Transverse colon (tissue), 4 donors: ENCODE results near the gene AQP12A. TPM values are rescaled to one million over a fixed set of nuclear protein-coding genes. Genes with fewer than 3 reads are reported as not detected.
"Not testable (repeated sequence)": the region's sequence is repeated elsewhere in the genome, so short reads cannot be mapped to it uniquely, and the experiment has no call there.

Experiments
- DNase-seq: peaks from one replicate; pipeline ENCODE4 v3.0.0-alpha.2; 2019
- H3K27ac ChIP-seq, 4 donors: fragments of 200-600 bp; sonication (generic); 2 replicates each; pipeline ENCODE4 v1.5.1; 2016 to 2018; ENCODE audit warnings: inconsistent platforms in 4 of 4
- H3K27me3 ChIP-seq: fragments of 200-600 bp; sonication (generic); 2 replicates; pipeline ENCODE4 v1.5.1; 2017; ENCODE audit warnings: inconsistent platforms
- H3K36me3 ChIP-seq, 4 donors: fragments of 200-600 bp; sonication (generic); 2 replicates each; pipeline ENCODE4 v1.5.1; 2017 to 2019; ENCODE audit warnings: inconsistent platforms in 4 of 4
- H3K4me1 ChIP-seq, 4 donors: fragments of 200-600 bp; sonication (generic); 2 replicates each; pipeline ENCODE4 v1.5.1; 2017 to 2020; ENCODE audit warnings: inconsistent platforms in 4 of 4
- H3K4me3 ChIP-seq, 4 donors: fragments of 200-600 bp; sonication (generic); 1 replicate in 1 of 4; 2 replicates in 3 of 4; pipeline versions ENCODE4 v1.5.1 to v1.6.1; 2017 to 2019; ENCODE audit warnings: inconsistent platforms in 4 of 4
- H3K9me3 ChIP-seq, 2 donors: fragments of 200-600 bp; sonication (generic); 2 replicates each; pipeline ENCODE4 v1.5.1; 2017 to 2019; ENCODE audit warnings: inconsistent platforms in 2 of 2
- CTCF ChIP-seq, 5 experiments: fragments of 200-600 bp in 3 of 5; fragments of 450-650 bp in 2 of 5; sonication (generic) in 3 of 5; IDR thresholded peaks; 1 replicate in 2 of 5; 2 replicates in 3 of 5; pipeline ENCODE4 v1.5.1; 2016 to 2017; ENCODE audit warnings: antibody characterized with exemption in 5 of 5, inconsistent platforms in 3 of 5, mild to moderate bottlenecking in 2 of 5, moderate library complexity in 1 of 5
- EP300 ChIP-seq: sonication (generic); formaldehyde crosslinking; IDR thresholded peaks from one replicate; pipeline ENCODE4 v1.6.1; 2017; ENCODE audit warnings: antibody characterized with exemption, low read depth
- POLR2A ChIP-seq: fragments of 450-650 bp; IDR thresholded peaks from one replicate; pipeline ENCODE4 v1.6.1; 2016; ENCODE audit warnings: antibody characterized with exemption, mild to moderate bottlenecking, moderate library complexity
- POLR2AphosphoS5 ChIP-seq, 3 donors: sonication (generic); formaldehyde crosslinking; IDR thresholded peaks; one replicate each; pipeline ENCODE4 v1.6.1; 2016; ENCODE audit warnings: antibody characterized with exemption in 3 of 3
- WGBS, 2 donors: methylation state at CpG; one replicate each; pipeline ENCODE4 v1.1.5; 2018; ENCODE audit warnings: low coverage in 1 of 2; 5-methylcytosine and 5-hydroxymethylcytosine counted together
- in situ Hi-C, 4 donors: fragments of 200-750 bp; cut with MboI; loops; one replicate each; pipeline versions ENCODE4 v1.15.0 to v1.15.1; 2017; ENCODE audit warnings: low sequenced_read_pairs in 3 of 4, low pct_ligation_motif_present in 1 of 4, low pct_unique_long_range_greater_than_20kb in 1 of 4
- intact Hi-C: fragments of 100-400 bp; cut with DNase I; formaldehyde crosslinking; loops from one replicate; pipeline ENCODE4 v1.15.1; 2023; ENCODE audit warnings: low total_unique reads
- total RNA-seq, 4 donors: library from RNA; depleted of rRNA; stranded (reverse); fragments of >200 nt; gene quantifications; one replicate each; pipeline ENCODE4 v1.1.0, GENCODE V29; 2016

Gene AQP12A
- total RNA-seq, 4 donors from 2014 or later: not detected

GRCh38 chr2:240683980-240684728, 7.5 kb upstream of the AQP12A start:
- H3K9me3 ChIP-seq, intact Hi-C loops, H3K27me3 ChIP-seq, H3K36me3 ChIP-seq, DNase-seq, in situ Hi-C loops: not testable (repeated sequence)
- Histone ChIP-seq H3K27ac (peak overlapping the region in 2 of 4 donors; percentile 25 to 59), H3K4me1 (peaks cover 0 to 21% (median 9%) of the 10 kb centered on the region in 4 donors), H3K4me3 (peak overlapping the region in 1 of 4 donors; percentile 31)
- WGBS, 2 donors: 64% methylated on average over 14 of the region's 15 CpGs; no CpG with 5 or more reads in 1 of the 2 donors

- in situ Hi-C loops (no loop called here), intact Hi-C loops (no loop called here)
- Histone ChIP-seq H3K27me3 (no peaks in the 10 kb centered on the region), H3K9me3 (no peaks in the 10 kb centered on the region), H3K36me3 (no peaks in the 10 kb centered on the region), H3K4me3 (no peak overlapping the region), H3K27ac (peak overlapping the region in 3 of 4 donors; percentile 23 to 50 (median 36)), H3K4me1 (peaks cover 0 to 26% (median 9%) of the 10 kb centered on the region in 4 donors)
- peak; percentile 61 for DNase-seq
- WGBS, 2 donors: 62% methylated on average over 10 of the region's 10 CpGs; no CpG with 5 or more reads in 1 of the 2 donors
- no peak for TF ChIP-seq EP300
- peak; percentile 16 for TF ChIP-seq POLR2A
- TF ChIP-seq CTCF (IDR thresholded peaks at IDR 0.05): no peak
- TF ChIP-seq POLR2AphosphoS5 (IDR thresholded peaks at IDR 0.05): peak in 1 of 3 donors; percentile 40
Measured at GRCh38 chr2:240685771-240686371, 5.8 kb upstream of the AQP12A start.

- Histone ChIP-seq H3K27ac (peak overlapping the region in 3 of 4 donors; percentile 23 to 50 (median 36)), H3K4me1 (peaks cover 0 to 26% (median 9%) of the 10 kb centered on the region in 4 donors), H3K36me3 (no peaks in the 10 kb centered on the region), H3K27me3 (no peaks in the 10 kb centered on the region), H3K4me3 (no peak overlapping the region), H3K9me3 (no peaks in the 10 kb centered on the region)
- intact Hi-C loops (no loop called here), in situ Hi-C loops (no loop called here)
- no peak for TF ChIP-seq EP300
- TF ChIP-seq POLR2AphosphoS5 (IDR thresholded peaks at IDR 0.05): no peak
- peak; percentile 2 for TF ChIP-seq POLR2A
- 48 to 80% methylated on average over 1 to 6 of the region's 6 CpGs for WGBS, 2 donors
- DNase-seq: no peak
Measured at GRCh38 chr2:240686460-240686859, 5.2 kb upstream of the AQP12A start.

GRCh38 chr2:240687045-240687740, 4.5 kb upstream of the AQP12A start:
- Histone ChIP-seq H3K4me1 (peaks cover 0 to 26% (median 9%) of the 10 kb centered on the region in 4 donors), H3K27me3 (no peaks in the 10 kb centered on the region), H3K4me3 (no peak overlapping the region), H3K9me3 (no peaks in the 10 kb centered on the region), H3K36me3 (no peaks in the 10 kb centered on the region), H3K27ac (no peak overlapping the region)
- in situ Hi-C loops: no loop called here
- 84 to 100% methylated on average over 1 to 20 of the region's 20 CpGs for WGBS, 2 donors
- TF ChIP-seq POLR2A (no peak), EP300 (no peak), POLR2AphosphoS5 (IDR thresholded peaks at IDR 0.05) (no peak), CTCF (IDR thresholded peaks at IDR 0.05) (no peak)
- no peak for DNase-seq
- intact Hi-C loops: no loop called here
